Measurements from ENCODE around the gene PGC.
"Not testable (repeated sequence)": the region's sequence is repeated elsewhere in the genome, so short reads cannot be mapped to it uniquely, and the experiment has no call there.

Gene PGC

GRCh38 chr6:41774841-41775240, 27.6 kb upstream of the PGC start:
- no peak for DNase-seq

- DNase-seq, result no peak
Measured at GRCh38 chr6:41771058-41771983, 24.1 kb upstream of the PGC start.

- DNase-seq, result no peak
Measured at GRCh38 chr6:41770381-41771057, 23.3 kb upstream of the PGC start.

- DNase-seq, result no peak
Measured at GRCh38 chr6:41769376-41769775, 22.2 kb upstream of the PGC start.

GRCh38 chr6:41768545-41769308, 21.5 kb upstream of the PGC start:
- no peak for DNase-seq

- DNase-seq, result no peak
Measured at GRCh38 chr6:41767112-41767833, 20.1 kb upstream of the PGC start.

GRCh38 chr6:41766043-41766664, 19.0 kb upstream of the PGC start:
- not testable (repeated sequence) for DNase-seq

GRCh38 chr6:41763470-41763869, 16.3 kb upstream of the PGC start:
- DNase-seq, result no peak

- no peak for DNase-seq
Measured at GRCh38 chr6:41759905-41760579, 12.8 kb upstream of the PGC start.

GRCh38 chr6:41759106-41759904, 12.1 kb upstream of the PGC start:
- DNase-seq, result no peak

GRCh38 chr6:41758641-41759035, 11.4 kb upstream of the PGC start:
- no peak for DNase-seq

GRCh38 chr6:41757931-41758640, 10.9 kb upstream of the PGC start:
- DNase-seq, result no peak

GRCh38 chr6:41757271-41757670, 10.1 kb upstream of the PGC start:
- DNase-seq, result no peak

- DNase-seq, result no peak
Measured at GRCh38 chr6:41756354-41756753, 9.2 kb upstream of the PGC start.

- no peak for DNase-seq
Measured at GRCh38 chr6:41755895-41756294, 8.7 kb upstream of the PGC start.

- DNase-seq, result no peak
Measured at GRCh38 chr6:41750374-41750773, 3.2 kb upstream of the PGC start.

- DNase-seq, result no peak
Measured at GRCh38 chr6:41748542-41748941, 1.3 kb upstream of the PGC start.

GRCh38 chr6:41748102-41748477, 893 bp upstream of the PGC start:
- no peak for DNase-seq

GRCh38 chr6:41746107-41746506, 1.1 kb downstream of the PGC start:
- DNase-seq, result no peak

- no peak for DNase-seq
Measured at GRCh38 chr6:41744236-41744787, 2.9 kb downstream of the PGC start.
